Measurements from ENCODE around the gene SGIP1. TPM values are rescaled to one million over a fixed set of nuclear protein-coding genes. Genes with fewer than 3 reads are reported as not detected.

The SGIP1 gene
- total and polyA plus RNA-seq, 2 experiments from 2014 or later: 3.1 to 20.2 TPM

GRCh38 chr1:66624412-66625060 lies 90.6 kb downstream of the SGIP1 start:
- 79% methylated on average over 1 of the region's 1 CpG for WGBS (ENCODE audit: low lambda C conversion rate, missing lambda C conversion rate)
- no peaks in the 10 kb centered on the region for H4K20me1 ChIP-seq (ENCODE audit: insufficient read depth, poor library complexity, severe bottlenecking)
- no peak for TF ChIP-seq EZH2phosphoT487 (IDR thresholded peaks at IDR 0.05; ENCODE audit: low read depth, severe bottlenecking, unreplicated experiment)
- no peak for TF ChIP-seq EZH2 (IDR thresholded peaks at IDR 0.05; ENCODE audit: borderline replicate concordance)
- no peak for TF ChIP-seq CTCF (IDR thresholded peaks at IDR 0.05; ENCODE audit: poor library complexity)
- H2AFZ ChIP-seq: no peak overlapping the region
- no peaks in the 10 kb centered on the region for H3K27me3 ChIP-seq
- H3K9me2 ChIP-seq (replicated peaks; ENCODE audit: insufficient read depth): no peaks in the 10 kb centered on the region
- no peak overlapping the region for H3K4me3 ChIP-seq
- no peak overlapping the region for H3K27ac ChIP-seq
- no peaks in the 10 kb centered on the region for H3K36me3 ChIP-seq (replicated peaks; ENCODE audit: insufficient read depth, low read depth)
- no peaks in the 10 kb centered on the region for H3K79me2 ChIP-seq
- H3K4me1 ChIP-seq (ENCODE audit: insufficient read depth): no peaks in the 10 kb centered on the region
- DNase-seq (ENCODE audit: low spot score): no peak
- no peak overlapping the region for H3K4me2 ChIP-seq
- no peaks in the 10 kb centered on the region for H3K9me3 ChIP-seq (ENCODE audit: low read depth)

- Histone ChIP-seq H3K9me3 (ENCODE audit: low read depth) (no peaks in the 10 kb centered on the region), H3K79me2 (no peaks in the 10 kb centered on the region)
- TF ChIP-seq CTCF (IDR thresholded peaks at IDR 0.05; ENCODE audit: poor library complexity) (no peak), EZH2phosphoT487 (IDR thresholded peaks at IDR 0.05; ENCODE audit: low read depth, severe bottlenecking, unreplicated experiment) (no peak), EZH2 (IDR thresholded peaks at IDR 0.05; ENCODE audit: borderline replicate concordance) (no peak)
These were observed 92.3 kb downstream of the SGIP1 start for GRCh38 chr1:66626261-66626660.

GRCh38 chr1:66628926-66629325 lies 95.0 kb downstream of the SGIP1 start:
- Histone ChIP-seq H3K27me3 (no peaks in the 10 kb centered on the region), H3K36me3 (replicated peaks; ENCODE audit: insufficient read depth, low read depth) (no peaks in the 10 kb centered on the region), H3K4me1 (ENCODE audit: insufficient read depth) (no peaks in the 10 kb centered on the region), H3K9me3 (ENCODE audit: low read depth) (no peaks in the 10 kb centered on the region), H3K9me2 (replicated peaks; ENCODE audit: insufficient read depth) (no peaks in the 10 kb centered on the region), H3K4me3 (no peak overlapping the region), H2AFZ (no peak overlapping the region), H4K20me1 (ENCODE audit: insufficient read depth, poor library complexity, severe bottlenecking) (no peaks in the 10 kb centered on the region), H3K79me2 (no peaks in the 10 kb centered on the region), H3K27ac (no peak overlapping the region), H3K4me2 (no peak overlapping the region)
- DNase-seq (ENCODE audit: low spot score): no peak
- TF ChIP-seq CTCF (IDR thresholded peaks at IDR 0.05; ENCODE audit: poor library complexity) (no peak), EZH2 (IDR thresholded peaks at IDR 0.05; ENCODE audit: borderline replicate concordance) (no peak), EZH2phosphoT487 (IDR thresholded peaks at IDR 0.05; ENCODE audit: low read depth, severe bottlenecking, unreplicated experiment) (no peak)
- 89% methylated on average over 1 of the region's 1 CpG for WGBS (ENCODE audit: low lambda C conversion rate, missing lambda C conversion rate)

More at GRCh38 chr1:66626261-66626660, 92.3 kb downstream of the SGIP1 start:
- no peaks in the 10 kb centered on the region for H3K36me3 ChIP-seq (replicated peaks; ENCODE audit: insufficient read depth, low read depth)
- no peak overlapping the region for H2AFZ ChIP-seq
- no peak overlapping the region for H3K4me3 ChIP-seq
- H3K9me2 ChIP-seq (replicated peaks; ENCODE audit: insufficient read depth): no peaks in the 10 kb centered on the region
- no peaks in the 10 kb centered on the region for H3K4me1 ChIP-seq (ENCODE audit: insufficient read depth)
- H3K27me3 ChIP-seq: no peaks in the 10 kb centered on the region
- no peak for DNase-seq (ENCODE audit: low spot score)
- no peak overlapping the region for H3K27ac ChIP-seq
- H4K20me1 ChIP-seq (ENCODE audit: insufficient read depth, poor library complexity, severe bottlenecking): no peaks in the 10 kb centered on the region
- no peak overlapping the region for H3K4me2 ChIP-seq

Measured in hepatocyte (in vitro differentiated cells).